A549 (cell line): Measurements from ENCODE around the gene RMC1. TPM values are rescaled to one million over a fixed set of nuclear protein-coding genes. Genes with fewer than 3 reads are reported as not detected.
A peak's percentile ranks its signal among the peaks of the same experiment; 100 is the strongest.

Source experiments
- ATAC-seq, 2 experiments: fragments of 200-7000 bp in 1 of 2; fragments of >200 bp in 1 of 2; cut with Nextera tagmentation in 1 of 2; cut with Tn5 transposase in 1 of 2; 3 replicates each; pipeline versions ENCODE4 v1.8.0 to v1.9.1; 2018 to 2020; ENCODE audit warnings: mild to moderate bottlenecking in 1 of 2, moderate library complexity in 1 of 2
- CTCF ChIA-PET: fragments of 300-600 bp; sonication (Branson Sonifier 250); formaldehyde crosslinking; extraction: SDS; loops from one replicate; lab custom pipeline; 2021; ENCODE audit warnings: antibody characterized with exemption, inconsistent platforms; lab: Yijun Ruan, JAX
- POLR2A ChIA-PET: fragments of 350-600 bp; formaldehyde crosslinking; extraction: SDS; loops from one replicate; lab custom pipeline; 2021; ENCODE audit warnings: antibody characterized with exemption, inconsistent platforms; lab: Yijun Ruan, JAX
- DNase-seq, 2 experiments: peaks; one replicate each; pipeline versions ENCODE4 v3.0.0 to v3.0.0-alpha.2; 2011 to 2016; ENCODE audit warnings: low read depth in 1 of 2, low spot score in 1 of 2
- FAIRE-seq: peaks from 2 replicates; lab custom pipeline; 2011; peaks lifted over from hg19 to GRCh38; lab: Jason Lieb, UNC
- H3K27ac ChIP-seq, 2 experiments: fragments of >200 bp; sonication (Bioruptor Twin); formaldehyde crosslinking; 3 replicates each; pipeline ENCODE4 v1.5.1; 2016 to 2017
- H3K4me1 ChIP-seq: fragments of >200 bp; sonication (Bioruptor Twin); formaldehyde crosslinking; 3 replicates; pipeline ENCODE4 v1.6.1; 2016
- H3K4me2 ChIP-seq: fragments of >200 bp; sonication (Bioruptor Twin); formaldehyde crosslinking; 3 replicates; pipeline ENCODE4 v1.6.1; 2016
- H3K4me3 ChIP-seq: fragments of >200 bp; sonication (Bioruptor Twin); formaldehyde crosslinking; 3 replicates; pipeline ENCODE4 v1.5.1; 2016
- H3K9me3 ChIP-seq: fragments of >200 bp; sonication (Bioruptor Twin); formaldehyde crosslinking; 3 replicates; pipeline ENCODE4 v1.6.1; 2016
- CHD2 ChIP-seq: fragments of 150-350 bp; IDR thresholded peaks from 2 replicates; pipeline ENCODE4 v1.6.1; 2014; ENCODE audit warnings: low read length; ENCODE audit not compliant: partially characterized antibody
- E2F6 ChIP-seq: IDR thresholded peaks from 2 replicates; pipeline ENCODE4 v1.6.1; 2012; ENCODE audit warnings: low read depth, borderline replicate concordance
- EP300 ChIP-seq, 2 experiments: fragments of >200 bp; sonication (Bioruptor Twin); formaldehyde crosslinking; IDR thresholded peaks; 2 replicates in 1 of 2; 3 replicates in 1 of 2; pipeline ENCODE4 v1.6.1; 2016 to 2017
- FOSL2 ChIP-seq, 2 experiments: fragments of 450-650 bp in 1 of 2; fragments of >200 bp in 1 of 2; sonication (Bioruptor Twin) in 1 of 2; formaldehyde crosslinking; IDR thresholded peaks; 2 replicates each; pipeline versions ENCODE4 v1.5.0 to v1.6.1; 2016 to 2020; ENCODE audit warnings: mild to moderate bottlenecking in 1 of 2, moderate library complexity in 1 of 2
- FOXS1 ChIP-seq: fragments of 250-450 bp; sonication (Bioruptor Pico); IDR thresholded peaks from 2 replicates; pipeline ENCODE4 v1.5.0; 2020; ENCODE audit warnings: mild to moderate bottlenecking, moderate library complexity
- HDAC2 ChIP-seq: fragments of 200-600 bp; sonication (generic); IDR thresholded peaks from 2 replicates; pipeline ENCODE4 v1.6.1; 2016
- HES2 ChIP-seq: fragments of >200 bp; sonication (Bioruptor Twin); formaldehyde crosslinking; IDR thresholded peaks from 2 replicates; pipeline ENCODE4 v1.6.1; 2016
- HOXA7 ChIP-seq: fragments of 250-450 bp; sonication (Bioruptor Pico); IDR thresholded peaks from 2 replicates; pipeline ENCODE4 v1.5.0; 2020; ENCODE audit warnings: mild to moderate bottlenecking, moderate library complexity
- HOXB13 ChIP-seq: fragments of 250-450 bp; sonication (Bioruptor Pico); IDR thresholded peaks from 2 replicates; pipeline ENCODE4 v1.5.0; 2020; ENCODE audit warnings: low read depth, mild to moderate bottlenecking, moderate library complexity
- JUNB ChIP-seq: fragments of >200 bp; sonication (Bioruptor Twin); formaldehyde crosslinking; IDR thresholded peaks from 2 replicates; pipeline ENCODE4 v1.6.1; 2016
- KDM5A ChIP-seq: fragments of 200-600 bp; sonication (generic); IDR thresholded peaks from 2 replicates; pipeline ENCODE4 v1.6.1; 2016; ENCODE audit warnings: antibody characterized with exemption, mild to moderate bottlenecking
- MAFK ChIP-seq: fragments of 450-650 bp; IDR thresholded peaks from 2 replicates; pipeline ENCODE4 v1.6.1; 2014; ENCODE audit not compliant: partially characterized antibody
- MAZ ChIP-seq: fragments of 150-350 bp; IDR thresholded peaks from 2 replicates; pipeline ENCODE4 v1.6.1; 2014; ENCODE audit warnings: antibody characterized with exemption, low read depth, low read length, borderline replicate concordance
- NFE2L2 ChIP-seq: fragments of 150-350 bp; conservative IDR thresholded peaks from 2 replicates; pipeline ENCODE4 v1.6.1; 2014; ENCODE audit warnings: low read length
- NR3C1 ChIP-seq: fragments of >200 bp; sonication (Bioruptor Twin); formaldehyde crosslinking; IDR thresholded peaks from 3 replicates; pipeline ENCODE4 v1.6.1; 2017
- PBX3 ChIP-seq: IDR thresholded peaks from 2 replicates; pipeline ENCODE4 v1.6.1; 2012
- POLR2AphosphoS2 ChIP-seq: conservative IDR thresholded peaks from 2 replicates; pipeline ENCODE4 v1.6.1; 2012; ENCODE audit warnings: low read length, improper control_type of control experiment, inconsistent platforms
- RAD21 ChIP-seq, 2 experiments: fragments of >200 bp in 1 of 2; sonication (Bioruptor Twin) in 1 of 2; formaldehyde crosslinking in 1 of 2; IDR thresholded peaks in 1 of 2; conservative IDR thresholded peaks in 1 of 2; 2 replicates in 1 of 2; 3 replicates in 1 of 2; pipeline ENCODE4 v1.6.1; 2012 to 2018; ENCODE audit warnings: inconsistent platforms in 1 of 2
- RFX5 ChIP-seq: fragments of 450-650 bp; IDR thresholded peaks from 2 replicates; pipeline ENCODE4 v1.7.1; 2014; ENCODE audit warnings: antibody characterized with exemption, mild to moderate bottlenecking, moderate library complexity
- RNF2 ChIP-seq: fragments of 200-600 bp; sonication (generic); IDR thresholded peaks from 2 replicates; pipeline ENCODE4 v1.6.1; 2016; ENCODE audit warnings: low read depth, mild to moderate bottlenecking, antibody characterized with exemption, moderate library complexity, borderline replicate concordance
- SREBF2 ChIP-seq: fragments of 450-650 bp; IDR thresholded peaks from 2 replicates; pipeline ENCODE4 v1.6.1; 2014; ENCODE audit warnings: mild to moderate bottlenecking, moderate library complexity
- TFCP2L1 ChIP-seq: fragments of 250-450 bp; sonication (Bioruptor Pico); IDR thresholded peaks from 2 replicates; pipeline ENCODE4 v1.5.0; 2021; ENCODE audit warnings: mild to moderate bottlenecking
- TP53 ChIP-seq: fragments of 250-450 bp; sonication (Bioruptor Pico); IDR thresholded peaks from 2 replicates; pipeline ENCODE4 v1.5.0; 2021; ENCODE audit warnings: mild to moderate bottlenecking, moderate library complexity
- ZC3H11A ChIP-seq: fragments of 450-650 bp; IDR thresholded peaks from 2 replicates; pipeline ENCODE4 v1.6.1; 2014; ENCODE audit warnings: antibody characterized with exemption, mild to moderate bottlenecking
- ZFP36 ChIP-seq: fragments of 450-650 bp; IDR thresholded peaks from 2 replicates; pipeline ENCODE4 v1.6.1; 2014; ENCODE audit warnings: borderline replicate concordance; ENCODE audit not compliant: partially characterized antibody
- ZNF302 ChIP-seq: fragments of 250-450 bp; sonication (Bioruptor Pico); IDR thresholded peaks from 2 replicates; pipeline ENCODE4 v1.9.0; 2021; ENCODE audit warnings: inconsistent platforms, mild to moderate bottlenecking, moderate library complexity
- ZSCAN20 ChIP-seq: fragments of 250-450 bp; sonication (Bioruptor Pico); IDR thresholded peaks from 2 replicates; pipeline ENCODE4 v1.8.0; 2022; ENCODE audit warnings: mild to moderate bottlenecking, moderate library complexity
- WGBS: methylation state at CpG from one replicate; pipeline ENCODE4 v1.1.6; 2017; ENCODE audit errors: missing lambda C conversion rate; 5-methylcytosine and 5-hydroxymethylcytosine counted together
- polyA plus RNA-seq, 4 experiments: library from polyadenylated mRNA; depleted of rRNA in 3 of 4; stranded (reverse); fragments of >200 nt; fragmentation: RNase III in 1 of 4; extraction: RNeasy Plus Mini Kit Qiagen cat#74134 plus additional on column Dnase treatment in 1 of 4; gene quantifications; 2 replicates in 3 of 4; 3 replicates in 1 of 4; pipeline ENCODE4 v1.2.3, GENCODE V29; 2011 to 2017
- TF ChIP-seq, protein P1 (sequence below): fragments of >200 bp; sonication (Bioruptor Twin); formaldehyde crosslinking; IDR thresholded peaks from 3 replicates; pipeline ENCODE4 v1.5.1; 2016
- TF ChIP-seq, protein P2 (sequence below): fragments of 250-450 bp; sonication (Bioruptor Pico); IDR thresholded peaks from 2 replicates; pipeline ENCODE4 v1.5.0; 2021; ENCODE audit warnings: mild to moderate bottlenecking, moderate library complexity, borderline replicate concordance

The RMC1 gene
- polyA plus RNA-seq, 2 of the 4 experiments (the other 2 are of a cell fraction): 15.7 to 17.5 TPM

DNA sequence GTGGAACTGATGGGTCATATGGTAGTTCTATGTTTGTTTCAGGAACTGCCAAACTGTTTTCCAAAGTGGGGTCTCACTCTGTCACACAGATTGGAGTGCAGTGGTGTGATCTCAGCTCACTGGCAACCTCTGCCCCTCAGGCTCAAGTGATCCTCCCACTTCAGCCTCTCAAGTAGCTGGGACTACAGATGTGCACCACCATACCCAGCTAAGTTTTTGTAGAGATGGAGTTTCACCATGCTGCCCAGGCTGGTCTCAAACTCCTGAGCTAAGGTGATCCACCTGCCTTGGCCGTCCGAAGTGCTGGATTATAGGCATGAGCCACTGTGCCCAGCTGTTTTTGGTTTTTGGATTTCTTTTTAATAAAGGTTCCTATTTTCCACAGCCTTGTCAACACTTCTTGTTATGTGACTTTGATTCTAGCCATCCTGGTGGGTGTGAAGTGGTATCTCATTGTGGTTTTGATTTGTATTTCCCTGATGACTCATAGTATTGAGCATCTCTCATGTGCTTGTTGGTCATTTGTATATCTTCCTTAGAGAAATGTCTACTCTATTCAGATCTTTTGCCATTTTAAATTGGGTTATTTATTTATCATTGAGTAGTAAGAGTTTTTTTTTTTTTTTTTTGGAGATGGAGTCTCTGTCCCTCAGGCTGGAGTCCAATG is 60.2 kb downstream of the RMC1 start:
- no peaks in the 10 kb centered on the region for H3K9me3 ChIP-seq
- H3K4me3 ChIP-seq: no peak overlapping the region
- WGBS: 100% methylated on average over 2 of the region's 2 CpGs
- CTCF ChIA-PET: interaction anchor here (0.7 to 0.9 kb wide), 3 partner anchors 16 to 162 kb away, joined by 3 read pairs; no protein-coding TSS in a partner anchor
- no peaks in the 10 kb centered on the region for H3K4me1 ChIP-seq
- DNase-seq: no peak
- no peak for FAIRE-seq
- POLR2A ChIA-PET: no interaction called here
- no peak; a peak in 1 of 6 replicates for ATAC-seq
- no peak overlapping the region for H3K27ac ChIP-seq
- H3K4me2 ChIP-seq: no peak overlapping the region
- no peak for TF ChIP-seq FOSL2 (IDR thresholded peaks at IDR 0.05)
- TF ChIP-seq FOSL2 (CRISPR knock-in tag; IDR thresholded peaks at IDR 0.05): peak; percentile 52
- no peak for TF ChIP-seq KDM5A
- TF ChIP-seq, protein P1, sequence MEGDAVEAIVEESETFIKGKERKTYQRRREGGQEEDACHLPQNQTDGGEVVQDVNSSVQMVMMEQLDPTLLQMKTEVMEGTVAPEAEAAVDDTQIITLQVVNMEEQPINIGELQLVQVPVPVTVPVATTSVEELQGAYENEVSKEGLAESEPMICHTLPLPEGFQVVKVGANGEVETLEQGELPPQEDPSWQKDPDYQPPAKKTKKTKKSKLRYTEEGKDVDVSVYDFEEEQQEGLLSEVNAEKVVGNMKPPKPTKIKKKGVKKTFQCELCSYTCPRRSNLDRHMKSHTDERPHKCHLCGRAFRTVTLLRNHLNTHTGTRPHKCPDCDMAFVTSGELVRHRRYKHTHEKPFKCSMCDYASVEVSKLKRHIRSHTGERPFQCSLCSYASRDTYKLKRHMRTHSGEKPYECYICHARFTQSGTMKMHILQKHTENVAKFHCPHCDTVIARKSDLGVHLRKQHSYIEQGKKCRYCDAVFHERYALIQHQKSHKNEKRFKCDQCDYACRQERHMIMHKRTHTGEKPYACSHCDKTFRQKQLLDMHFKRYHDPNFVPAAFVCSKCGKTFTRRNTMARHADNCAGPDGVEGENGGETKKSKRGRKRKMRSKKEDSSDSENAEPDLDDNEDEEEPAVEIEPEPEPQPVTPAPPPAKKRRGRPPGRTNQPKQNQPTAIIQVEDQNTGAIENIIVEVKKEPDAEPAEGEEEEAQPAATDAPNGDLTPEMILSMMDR: no peak

- ATAC-seq: no peak
- TF ChIP-seq NFE2L2: no peak
- TF ChIP-seq HDAC2: no peak
- no peak for TF ChIP-seq SREBF2
- no peak for TF ChIP-seq RFX5
- TF ChIP-seq POLR2AphosphoS2: no peak
- TF ChIP-seq NR3C1: no peak
- TF ChIP-seq RAD21 (conservative IDR thresholded peaks at IDR 0.05 in 1 of 2, IDR thresholded peaks at IDR 0.05 in 1 of 2): no peak
- TF ChIP-seq ZNF302 (CRISPR knock-in tag): no peak
- no peak for TF ChIP-seq ZSCAN20 (CRISPR knock-in tag)
- TF ChIP-seq RNF2: no peak
- TF ChIP-seq CHD2: no peak
- TF ChIP-seq HES2: no peak
- no peak for TF ChIP-seq TFCP2L1
- no peak for TF ChIP-seq PBX3
- TF ChIP-seq HOXA7 (CRISPR knock-in tag): no peak
- TF ChIP-seq E2F6: no peak
- Histone ChIP-seq H3K4me3 (no peak overlapping the region), H3K4me2 (no peak overlapping the region), H3K9me3 (no peaks in the 10 kb centered on the region), H3K4me1 (no peaks in the 10 kb centered on the region), H3K27ac (no peak overlapping the region)
- POLR2A ChIA-PET: no interaction called here
- 82% methylated on average over 3 of the region's 3 CpGs for WGBS
- CTCF ChIA-PET: no interaction called here
- DNase-seq: no peak
- no peak for FAIRE-seq
These were observed 62.7 kb downstream of the RMC1 start for GRCh38 chr18:23565916-23566547.

- FAIRE-seq (no peak), DNase-seq (no peak), ATAC-seq (no peak)
- Histone ChIP-seq H3K4me1 (no peaks in the 10 kb centered on the region), H3K9me3 (no peaks in the 10 kb centered on the region), H3K4me2 (no peak overlapping the region), H3K4me3 (no peak overlapping the region), H3K27ac (no peak overlapping the region)
- CTCF ChIA-PET: interaction anchor here (0.5 kb wide), 1 partner anchor 244 kb away, joined by 3 read pairs; no protein-coding TSS in a partner anchor
- WGBS: 93% methylated on average over 3 of the region's 3 CpGs
- POLR2A ChIA-PET: no interaction called here
- TF ChIP-seq, protein P2, sequence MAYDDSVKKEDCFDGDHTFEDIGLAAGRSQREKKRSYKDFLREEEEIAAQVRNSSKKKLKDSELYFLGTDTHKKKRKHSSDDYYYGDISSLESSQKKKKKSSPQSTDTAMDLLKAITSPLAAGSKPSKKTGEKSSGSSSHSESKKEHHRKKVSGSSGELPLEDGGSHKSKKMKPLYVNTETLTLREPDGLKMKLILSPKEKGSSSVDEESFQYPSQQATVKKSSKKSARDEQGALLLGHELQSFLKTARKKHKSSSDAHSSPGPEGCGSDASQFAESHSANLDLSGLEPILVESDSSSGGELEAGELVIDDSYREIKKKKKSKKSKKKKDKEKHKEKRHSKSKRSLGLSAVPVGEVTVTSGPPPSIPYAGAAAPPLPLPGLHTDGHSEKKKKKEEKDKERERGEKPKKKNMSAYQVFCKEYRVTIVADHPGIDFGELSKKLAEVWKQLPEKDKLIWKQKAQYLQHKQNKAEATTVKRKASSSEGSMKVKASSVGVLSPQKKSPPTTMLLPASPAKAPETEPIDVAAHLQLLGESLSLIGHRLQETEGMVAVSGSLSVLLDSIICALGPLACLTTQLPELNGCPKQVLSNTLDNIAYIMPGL: no peak
- TF ChIP-seq MAZ (no peak), FOXS1 (CRISPR knock-in tag) (no peak), TP53 (CRISPR knock-in tag) (no peak), MAFK (no peak), RNF2 (no peak), ZFP36 (no peak), JUNB (no peak), EP300 (IDR thresholded peaks at IDR 0.05) (no peak), HOXB13 (CRISPR knock-in tag) (no peak), ZC3H11A (no peak)
These were observed 64.4 kb downstream of the RMC1 start for GRCh38 chr18:23567671-23568070.
